GM10847 (cell line): ENCODE data around the gene INSYN2B.

Source experiments
- POLR2A ChIP-seq: IDR thresholded peaks from 2 replicates; pipeline ENCODE4 v1.6.1; 2011; ENCODE audit not compliant: insufficient read length; ENCODE audit errors: extremely low read depth

Gene INSYN2B

DNA sequence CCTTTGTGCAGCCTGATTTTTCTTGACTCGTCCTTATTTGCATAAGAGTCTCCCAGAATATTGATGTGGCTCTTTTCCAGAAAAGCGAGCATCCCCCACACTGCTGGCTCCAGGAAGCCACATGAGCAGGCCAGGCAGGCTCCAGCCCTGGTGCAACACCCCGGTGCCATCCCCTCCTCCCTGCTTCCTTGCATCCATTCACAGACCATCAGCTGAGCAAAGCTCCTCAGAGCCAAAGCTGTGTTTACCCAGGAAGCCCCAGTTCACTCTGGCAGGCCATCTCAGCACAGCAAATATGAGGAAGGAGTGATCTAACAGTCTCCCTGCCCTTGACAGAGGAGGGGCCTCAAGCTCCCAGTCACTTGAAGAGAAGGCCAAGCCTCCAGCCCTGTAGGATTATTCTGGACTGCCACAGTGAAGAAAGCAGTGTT is 34.4 kb downstream of the INSYN2B start:
- TF ChIP-seq POLR2A, result no peak

GRCh38 chr5:169944922-169945680 is 35.2 kb downstream of the INSYN2B start:
- no peak for TF ChIP-seq POLR2A

DNA sequence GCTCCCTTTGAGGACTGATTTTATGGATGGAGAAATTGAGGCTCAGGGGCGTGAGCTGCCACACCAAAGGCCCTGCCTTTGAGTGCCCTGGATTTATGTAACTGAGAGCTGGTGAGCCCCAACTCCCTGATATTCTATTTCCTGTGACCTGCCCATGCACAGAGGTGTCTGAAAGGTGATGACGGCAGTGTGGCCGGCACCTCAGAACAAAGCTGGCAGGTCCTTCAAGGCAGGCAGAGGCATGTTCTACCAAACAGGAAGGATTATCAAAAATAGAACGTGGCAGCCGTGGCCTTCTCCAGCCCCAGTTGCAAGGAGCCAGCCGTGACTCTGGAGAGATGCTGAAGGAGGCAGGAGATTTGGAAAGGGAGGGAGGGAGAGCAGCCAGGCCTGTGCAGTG is 36.2 kb downstream of the INSYN2B start:
- TF ChIP-seq POLR2A, result no peak

- no peak for TF ChIP-seq POLR2A
Measured at GRCh38 chr5:169943026-169943425, 37.3 kb downstream of the INSYN2B start.

GRCh38 chr5:169942181-169942580 is 38.1 kb downstream of the INSYN2B start:
- no peak for TF ChIP-seq POLR2A

GRCh38 chr5:169941542-169941941 is 38.8 kb downstream of the INSYN2B start:
- TF ChIP-seq POLR2A, result no peak

GRCh38 chr5:169939731-169940130 is 40.6 kb downstream of the INSYN2B start:
- TF ChIP-seq POLR2A, result no peak

- TF ChIP-seq POLR2A, result no peak
Measured at GRCh38 chr5:169938439-169938838, 41.9 kb downstream of the INSYN2B start.

DNA sequence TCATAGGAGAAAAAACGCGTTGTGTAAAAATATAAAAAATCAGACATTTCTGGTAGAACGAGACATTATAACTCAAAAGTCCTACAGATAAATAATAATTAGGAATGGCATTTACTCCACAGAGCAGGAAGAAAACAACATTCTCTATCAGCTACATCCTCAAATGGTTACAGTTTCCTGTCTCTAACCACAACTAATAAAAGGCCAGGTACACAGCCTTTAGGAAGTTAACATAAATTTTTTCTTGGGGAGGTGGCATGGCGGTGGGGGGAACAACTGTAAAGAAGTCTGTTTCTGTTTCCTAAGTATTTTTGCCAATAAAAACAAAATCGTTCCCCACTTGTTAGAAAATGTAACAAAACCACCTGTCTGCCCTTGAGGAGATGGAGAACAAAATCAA is 44.5 kb downstream of the INSYN2B start:
- no peak for TF ChIP-seq POLR2A

DNA sequence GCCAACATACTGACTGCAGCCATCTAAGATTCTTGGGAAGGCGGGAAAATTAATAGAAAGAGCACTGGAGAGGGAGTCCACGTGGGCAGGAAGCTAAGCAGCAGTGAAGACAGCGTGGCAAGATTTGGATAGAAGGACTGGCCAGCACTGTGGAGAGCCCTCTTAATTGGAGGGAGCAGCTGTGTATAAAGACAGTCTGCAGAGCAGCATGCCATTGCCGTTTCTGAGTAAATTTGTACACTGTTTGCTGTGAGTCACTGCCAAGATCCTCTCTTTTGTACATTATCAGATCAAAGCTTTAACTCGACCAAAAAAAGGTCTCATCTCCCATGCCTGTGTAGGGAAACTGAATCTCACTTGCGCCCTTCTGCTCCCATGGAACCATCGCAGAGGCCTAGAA is 45.3 kb downstream of the INSYN2B start:
- no peak for TF ChIP-seq POLR2A

GRCh38 chr5:169933616-169934015 is 46.7 kb downstream of the INSYN2B start:
- no peak for TF ChIP-seq POLR2A

DNA sequence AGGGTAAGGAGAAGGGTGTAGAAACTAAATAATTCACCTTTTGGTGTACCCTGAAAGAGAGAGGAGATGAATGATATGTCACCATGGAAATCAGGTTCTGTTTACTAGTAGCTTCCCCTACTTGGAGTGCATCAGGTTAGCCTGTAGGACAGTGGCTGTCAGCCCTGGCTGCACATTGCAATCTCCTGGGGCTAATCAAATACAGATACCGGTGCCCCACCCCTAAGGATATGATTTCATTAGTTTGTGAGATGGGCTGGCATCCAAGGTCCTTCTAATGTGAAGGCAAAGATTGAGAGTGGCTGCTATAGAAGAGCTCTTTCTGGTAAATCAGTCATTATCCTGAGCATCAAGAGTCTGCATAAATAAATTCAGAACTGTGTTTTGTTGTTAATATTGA is 47.2 kb downstream of the INSYN2B start:
- TF ChIP-seq POLR2A, result no peak

DNA sequence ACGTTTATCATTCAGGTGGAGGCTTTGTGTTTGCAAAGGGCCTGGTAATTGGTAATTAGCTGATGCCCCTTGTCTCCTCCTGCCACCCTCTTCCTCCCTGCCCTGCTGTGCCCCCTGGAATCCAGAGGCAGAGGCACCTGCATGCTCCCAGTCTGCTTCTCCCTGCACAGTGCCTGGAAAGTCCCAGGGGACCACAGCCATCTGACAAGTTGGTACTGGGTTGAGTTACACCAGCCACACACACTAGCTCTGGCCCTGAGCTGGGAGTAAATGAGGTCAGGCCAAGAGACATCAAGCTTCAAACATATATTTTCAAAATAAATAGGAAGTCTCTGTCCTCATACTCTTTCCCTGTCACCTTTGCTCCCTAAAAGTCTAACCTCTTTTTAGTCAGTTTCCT is 56.3 kb downstream of the INSYN2B start:
- TF ChIP-seq POLR2A, result no peak

GRCh38 chr5:169922474-169922873 is 57.8 kb downstream of the INSYN2B start:
- TF ChIP-seq POLR2A, result no peak

- no peak for TF ChIP-seq POLR2A
Measured at GRCh38 chr5:169921949-169922348, 58.3 kb downstream of the INSYN2B start.

DNA sequence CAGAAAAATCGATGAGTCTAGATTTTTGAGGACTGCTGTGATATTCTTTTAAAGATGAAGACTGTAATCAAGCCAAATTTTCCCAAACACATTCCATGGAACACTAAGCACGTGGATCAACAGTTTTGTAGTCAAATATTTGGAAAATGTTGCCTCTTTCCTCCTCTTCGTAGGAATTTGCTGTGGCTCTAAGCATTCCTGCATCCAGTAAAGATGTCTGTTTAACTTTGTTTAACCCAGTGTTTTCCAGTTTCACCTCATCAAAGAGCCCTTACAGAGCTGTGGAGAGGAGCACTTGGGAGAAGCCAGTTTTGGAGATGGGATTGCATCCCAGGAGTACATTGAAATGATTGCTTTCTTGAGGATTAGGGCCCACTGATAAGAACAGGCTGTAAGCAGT is 58.9 kb downstream of the INSYN2B start:
- no peak for TF ChIP-seq POLR2A

DNA sequence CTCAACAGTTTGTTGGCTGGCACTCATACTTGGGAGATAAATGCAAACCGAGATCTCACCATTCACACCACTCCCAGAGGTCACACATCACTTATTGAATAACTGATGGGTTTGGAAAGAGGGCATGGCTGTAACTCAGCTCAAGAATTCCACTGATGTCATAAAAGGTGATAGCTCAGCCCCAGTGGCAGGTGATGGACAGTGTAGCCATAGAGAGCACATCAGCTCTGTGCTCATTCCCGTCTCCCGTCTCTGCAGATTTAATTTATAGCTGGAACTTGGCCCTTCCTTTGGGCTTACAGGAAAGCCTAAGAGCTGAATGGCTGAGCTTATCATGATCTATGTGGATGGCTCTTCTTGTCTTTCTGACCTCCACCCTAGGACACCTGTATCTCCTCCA is 59.8 kb downstream of the INSYN2B start:
- TF ChIP-seq POLR2A, result no peak
